K562 (cell line): ENCODE data around the gene ADGRB2. TPM values are rescaled to one million over a fixed set of nuclear protein-coding genes. Genes with fewer than 3 reads are reported as not detected.

Experiments
- ATAC-seq: fragments of 200-7000 bp; cut with Tn5 transposase; 3 replicates; pipeline ENCODE4 v1.9.1; 2020; ENCODE audit warnings: moderate library complexity
- BruUV-seq: library from RNA; stranded (reverse); fragments of 400-500 nt; replicated peaks from 2 replicates; lab custom pipeline; 2021; lab: Mats Ljungman, UMichigan
- CTCF ChIA-PET: fragments of 300-600 bp; formaldehyde crosslinking; extraction: SDS; loops from one replicate; lab custom pipeline; 2021; ENCODE audit warnings: low intra/inter-chr PET ratio; lab: Yijun Ruan, JAX
- POLR2A ChIA-PET: fragments of 300-600, 350-650 bp; sonication (Branson Sonifier 250); formaldehyde crosslinking; extraction: SDS; loops from one replicate; lab custom pipeline; 2021; ENCODE audit warnings: antibody characterized with exemption, inconsistent platforms; lab: Yijun Ruan, JAX
- DNase-seq, 4 experiments: peaks; one replicate each; pipeline versions ENCODE4 v3.0.0 to v3.0.0-alpha.2; 2011 to 2018; ENCODE audit warnings: low spot score in 3 of 4, mixed read lengths in 3 of 4; ENCODE audit errors: extremely low read depth in 1 of 4
- FAIRE-seq: peaks from 2 replicates; lab custom pipeline; 2011; peaks lifted over from hg19 to GRCh38; lab: Jason Lieb, UNC
- H2AFZ ChIP-seq: 2 replicates; pipeline ENCODE4 v1.6.0; 2011; ENCODE audit warnings: low read depth, low read length, control low read depth, inconsistent platforms
- H3K27ac ChIP-seq: fragments of 200-600 bp; 3 replicates; pipeline ENCODE4 v1.8.0; 2011; ENCODE audit warnings: low read depth, mild to moderate bottlenecking, control low read depth, inconsistent platforms, low read length, moderate library complexity, mixed read lengths; ENCODE audit errors: extremely low read depth
- H3K27me3 ChIP-seq, 2 experiments: fragments of 300-600 bp in 1 of 2; 2 replicates in 1 of 2; 3 replicates in 1 of 2; pipeline versions ENCODE4 v1.6.0 to v1.8.0; 2011; ENCODE audit warnings: inconsistent platforms in 2 of 2, low read length in 2 of 2, mild to moderate bottlenecking in 1 of 2, mixed read lengths in 1 of 2, moderate library complexity in 1 of 2; ENCODE audit not compliant: control insufficient read depth in 2 of 2, insufficient read depth in 2 of 2
- H3K36me3 ChIP-seq: fragments of 300-600 bp; 3 replicates; pipeline ENCODE4 v1.8.0; 2011; ENCODE audit warnings: mild to moderate bottlenecking, low read length, inconsistent platforms; ENCODE audit not compliant: control insufficient read depth, insufficient read depth
- H3K4me1 ChIP-seq, 2 experiments: fragments of 200-600 bp in 1 of 2; replicated peaks in 1 of 2; 2 replicates in 1 of 2; 3 replicates in 1 of 2; pipeline versions ENCODE4 v1.5.1 to v1.8.0; 2011; ENCODE audit warnings: inconsistent platforms in 2 of 2, low read length in 2 of 2, mild to moderate bottlenecking in 1 of 2, mixed read lengths in 1 of 2, moderate library complexity in 1 of 2; ENCODE audit not compliant: control insufficient read depth in 2 of 2, insufficient read depth in 2 of 2
- H3K4me2 ChIP-seq: 2 replicates; pipeline ENCODE4 v1.6.1; 2011; ENCODE audit warnings: low read length, control low read depth, inconsistent platforms, mixed read lengths; ENCODE audit not compliant: insufficient read depth
- H3K4me3 ChIP-seq: fragments of 200-600 bp; sonication (generic), shearing (Covaris generic); 2 replicates; pipeline ENCODE4 v1.5.1; 2016; ENCODE audit warnings: control low read depth, inconsistent platforms
- H3K79me2 ChIP-seq: fragments of 200-600 bp; 3 replicates; pipeline ENCODE4 v1.8.0; 2011; ENCODE audit warnings: low read length, inconsistent platforms; ENCODE audit not compliant: control insufficient read depth, insufficient read depth
- H3K9ac ChIP-seq, 2 experiments: 2 replicates each; pipeline versions ENCODE4 v1.6.0 to v1.6.1; 2011; ENCODE audit warnings: low read depth in 2 of 2, low read length in 2 of 2, control low read depth in 1 of 2, inconsistent platforms in 1 of 2, mild to moderate bottlenecking in 1 of 2, mixed read lengths in 1 of 2; ENCODE audit not compliant: insufficient read depth in 1 of 2
- H3K9me1 ChIP-seq: one replicate; pipeline ENCODE4 v1.6.0; 2011; ENCODE audit warnings: inconsistent platforms, mild to moderate bottlenecking, low read length, moderate library complexity; ENCODE audit not compliant: control insufficient read depth, insufficient read depth
- H3K9me3 ChIP-seq: replicated peaks from 2 replicates; pipeline ENCODE4 v1.5.1; 2011; ENCODE audit warnings: low read depth, low read length, inconsistent platforms; ENCODE audit not compliant: control insufficient read depth, insufficient read depth
- H4K20me1 ChIP-seq: replicated peaks from 2 replicates; pipeline ENCODE4 v1.6.1; 2011; ENCODE audit warnings: low read length, inconsistent platforms, mixed read lengths; ENCODE audit not compliant: control insufficient read depth, insufficient read depth
- CLOCK ChIP-seq: fragments of 250-450 bp; sonication (Bioruptor Pico); IDR thresholded peaks from 2 replicates; pipeline ENCODE4 v1.4.0; 2020; ENCODE audit warnings: mild to moderate bottlenecking, moderate library complexity, borderline replicate concordance
- E2F3 ChIP-seq: fragments of 250-450 bp; sonication (Bioruptor Pico); IDR thresholded peaks from 2 replicates; pipeline ENCODE4 v1.4.0; 2020; ENCODE audit warnings: mild to moderate bottlenecking
- ELF1 ChIP-seq: fragments of 200-800 bp; sonication (Bioruptor generic); IDR thresholded peaks from 2 replicates; pipeline ENCODE4 v1.6.1; 2016; ENCODE audit warnings: missing genetic modification characterization, missing compliant biosample characterization
- JUN ChIP-seq, 2 experiments: sonication (generic) in 1 of 2; formaldehyde crosslinking in 1 of 2; IDR thresholded peaks; 2 replicates each; pipeline versions ENCODE4 v1.6.1 to v1.8.0; 2012 to 2022; ENCODE audit warnings: borderline replicate concordance in 2 of 2, mild to moderate bottlenecking in 2 of 2, improper control_type of control experiment in 1 of 2, low read depth in 1 of 2, low read length in 1 of 2, missing genetic modification reagents in 1 of 2
- MCM3 ChIP-seq: fragments of 450-650 bp; IDR thresholded peaks from 2 replicates; pipeline ENCODE4 v1.6.1; 2016
- MNT ChIP-seq, 2 experiments: fragments of 450-650 bp; conservative IDR thresholded peaks; 2 replicates each; pipeline ENCODE4 v1.6.1; 2017; ENCODE audit warnings: mild to moderate bottlenecking in 2 of 2, moderate library complexity in 2 of 2
- SAP30 ChIP-seq: fragments of 200-600 bp; sonication (generic); IDR thresholded peaks from 2 replicates; pipeline ENCODE4 v1.6.1; 2012; ENCODE audit warnings: borderline replicate concordance, low read depth, mild to moderate bottlenecking, moderate library complexity, low read length, control low read depth, inconsistent platforms; ENCODE audit not compliant: insufficient read depth, poor library complexity, severe bottlenecking
- ZNF408 ChIP-seq: fragments of 250-450 bp; sonication (Bioruptor Pico); IDR thresholded peaks from 2 replicates; pipeline ENCODE4 v1.4.0; 2020; ENCODE audit warnings: low read depth, mild to moderate bottlenecking, moderate library complexity
- ZNF436 ChIP-seq: fragments of 250-450, 450-650 bp; sonication (Bioruptor Pico); formaldehyde crosslinking; IDR thresholded peaks from 2 replicates; pipeline ENCODE4 v1.7.0; 2020; ENCODE audit warnings: mild to moderate bottlenecking
- WGBS: fragments of 100-300 bp; shearing (Covaris generic); methylation state at CpG from one replicate; pipeline ENCODE4 v1.1.6; 2016; ENCODE audit warnings: low coverage, mixed read lengths; ENCODE audit not compliant: insufficient coverage; ENCODE audit errors: missing lambda C conversion rate; 5-methylcytosine and 5-hydroxymethylcytosine counted together
- in situ Hi-C: fragments of 300-500 bp; cut with MboI; formaldehyde crosslinking; loops from 4 replicates; pipeline ENCODE4 v1.15.0; 2018; ENCODE audit warnings: inconsistent platforms, mixed read lengths
- intact Hi-C: fragments of 100-400 bp; cut with micrococcal nuclease; formaldehyde crosslinking; loops from 2 replicates; pipeline ENCODE4 v1.14.2; 2022
- polyA plus RNA-seq, 8 experiments: library from polyadenylated mRNA; depleted of rRNA in 4 of 8; stranded (reverse) in 5 of 8; unstranded in 3 of 8; fragments of >200 nt; fragmentation: Nextera tagmentation in 2 of 8; fragmentation: Illumina TruSeq in 1 of 8; extraction: Ambion mirVana in 2 of 8; extraction: Trizol in 1 of 8; gene quantifications; 2 replicates each; pipeline versions ENCODE4 v1.2.1 to v1.2.3, GENCODE V29; 2011 to 2014; ENCODE audit warnings: inconsistent platforms in 1 of 8, missing spikeins in 1 of 8
- total RNA-seq, 7 experiments: library from RNA; depleted of rRNA in 6 of 7; stranded (reverse); fragments of >200 nt in 6 of 7; fragmentation: Illumina TruSeq in 2 of 7; extraction: Trizol in 2 of 7; gene quantifications; 2 replicates each; pipeline versions ENCODE4 v1.2.1 to v1.2.3, GENCODE V29; 2011 to 2021; ENCODE audit warnings: low replicate concordance in 1 of 7

Gene ADGRB2
- total and polyA plus RNA-seq, 9 of the 15 experiments (the other 6 are each of a cell fraction or from before 2014, with no cell fraction given), result 0.04 to 0.23 (median 0.20) TPM; not detected in 2

GRCh38 chr1:31700468-31701090 lies 63.6 kb downstream of the ADGRB2 start (continued):
- TF ChIP-seq SAP30 (no peak), E2F3 (CRISPR knock-in tag) (no peak)

- TF ChIP-seq JUN (IDR thresholded peaks at IDR 0.05; ENCODE audit: borderline replicate concordance, low read depth, low read length) (no peak), JUN (CRISPR knock-in tag; IDR thresholded peaks at IDR 0.05; ENCODE audit: borderline replicate concordance) (no peak), ZNF436 (no peak), CLOCK (CRISPR knock-in tag) (no peak), ZNF408 (CRISPR knock-in tag) (no peak), ELF1 (tag) (no peak), MCM3 (no peak), MNT (conservative IDR thresholded peaks at IDR 0.05) (no peak)
- Histone ChIP-seq H3K79me2 (no peaks in the 10 kb centered on the region), H3K27me3 (peaks cover 8 to 69% of the 10 kb centered on the region in 2 experiments), H3K4me2 (no peak overlapping the region), H3K27ac (no peak overlapping the region), H3K9me3 (no peaks in the 10 kb centered on the region), H3K4me3 (no peak overlapping the region), H3K4me1 (peaks cover 5 to 24% of the 10 kb centered on the region in 2 experiments; a peak in 4 of 5 replicates), H3K9ac (0 out of 4 replicates have a peak overlapping the region, but pooled peaks of 1 of the 2 experiments have one; percentile 45), H3K9me1 (no peaks in the 10 kb centered on the region), H2AFZ (no peak overlapping the region), H4K20me1 (peaks cover 10% of the 10 kb centered on the region; the same call in 1 of the 2 replicates), H3K36me3 (no peaks in the 10 kb centered on the region)
- no TSS peak for BruUV-seq
- no peak for FAIRE-seq
- no peak for ATAC-seq
- ChIA-PET POLR2A (no interaction called here), CTCF (no interaction called here)
- WGBS, result 4% methylated on average over 10 of the region's 10 CpGs
- no peak for DNase-seq
- intact Hi-C loops (no loop called here), in situ Hi-C loops (no loop called here)
Measured at GRCh38 chr1:31699341-31699891, 64.7 kb downstream of the ADGRB2 start.
